GM12891 (cell line): ENCODE results near the gene CATSPERZ.

Experiments
- POLR2A ChIP-seq: IDR thresholded peaks from 2 replicates; pipeline ENCODE4 v1.6.1; 2011; ENCODE audit warnings: low read depth, low read length, control low read depth
- POLR2AphosphoS5 ChIP-seq: IDR thresholded peaks from 2 replicates; pipeline ENCODE4 v1.6.1; 2011; ENCODE audit warnings: low read depth, low read length, control low read depth
- POU2F2 ChIP-seq: IDR thresholded peaks from 2 replicates; pipeline ENCODE4 v1.6.1; 2011; ENCODE audit warnings: low read depth, mild to moderate bottlenecking, control low read depth, low read length, moderate library complexity
- SPI1 ChIP-seq: IDR thresholded peaks from 2 replicates; pipeline ENCODE4 v1.6.1; 2011; ENCODE audit warnings: low read depth, low read length, control low read depth
- TAF1 ChIP-seq: IDR thresholded peaks from 2 replicates; pipeline ENCODE4 v1.6.1; 2011; ENCODE audit warnings: low read depth, low read length, control low read depth

GRCh38 chr11:64341429-64341828 lies 41.3 kb downstream of the CATSPERZ start:
- TF ChIP-seq POLR2AphosphoS5, result no peak
- no peak for TF ChIP-seq POU2F2
- no peak for TF ChIP-seq POLR2A
- no peak for TF ChIP-seq TAF1
- no peak for TF ChIP-seq SPI1
